GM23338 (cell line): ENCODE measurements around the gene PROSER2. TPM values are rescaled to one million over a fixed set of nuclear protein-coding genes. Genes with fewer than 3 reads are reported as not detected.
A peak's percentile ranks its signal among the peaks of the same experiment; 100 is the strongest.

Experiments used
- ATAC-seq: fragments of 200-7000 bp; cut with Tn5 transposase; 3 replicates; pipeline ENCODE4 v1.9.1; 2020
- DNase-seq: peaks from one replicate; pipeline ENCODE4 v3.0.0-alpha.2; 2015; ENCODE audit warnings: low spot score
- H2AFZ ChIP-seq: fragments of 200-600 bp; sonication (generic); 2 replicates; pipeline ENCODE4 v1.8.0; 2016; ENCODE audit warnings: antibody characterized with exemption, mild to moderate bottlenecking, moderate library complexity
- H3F3A ChIP-seq: fragments of 200-600 bp; sonication (generic); replicated peaks from 2 replicates; pipeline ENCODE4 v1.8.0; 2017; ENCODE audit warnings: antibody characterized with exemption, mixed run types, low read depth
- H3K27ac ChIP-seq: fragments of 200-600 bp; sonication (generic); 2 replicates; pipeline ENCODE4 v1.6.1; 2016; ENCODE audit warnings: low read depth
- H3K27me3 ChIP-seq: fragments of 200-600 bp; sonication (generic); 2 replicates; pipeline ENCODE4 v1.8.0; 2016; ENCODE audit warnings: mild to moderate bottlenecking, mixed run types, moderate library complexity; ENCODE audit not compliant: insufficient read depth
- H3K36me3 ChIP-seq: fragments of 200-600 bp; sonication (generic); 2 replicates; pipeline ENCODE4 v1.8.0; 2016; ENCODE audit warnings: mild to moderate bottlenecking; ENCODE audit not compliant: insufficient read depth
- H3K4me1 ChIP-seq: fragments of 200-600 bp; sonication (generic); 2 replicates; pipeline ENCODE4 v1.8.0; 2016; ENCODE audit warnings: mild to moderate bottlenecking, moderate library complexity; ENCODE audit not compliant: insufficient read depth
- H3K4me2 ChIP-seq: fragments of 200-600 bp; sonication (generic); 2 replicates; pipeline ENCODE4 v1.7.1; 2017; ENCODE audit warnings: mixed run types
- H3K4me3 ChIP-seq: fragments of 200-600 bp; sonication (generic); 2 replicates; pipeline ENCODE4 v1.6.1; 2016; ENCODE audit warnings: mixed run types
- H3K79me2 ChIP-seq: fragments of 200-600 bp; sonication (generic); replicated peaks from 2 replicates; pipeline ENCODE4 v1.8.0; 2017; ENCODE audit warnings: mild to moderate bottlenecking; ENCODE audit not compliant: insufficient read depth
- H3K9me2 ChIP-seq: fragments of 200-600 bp; sonication (generic); 2 replicates; pipeline ENCODE4 v1.8.0; 2017; ENCODE audit not compliant: insufficient read depth
- H4K20me1 ChIP-seq: fragments of 200-600 bp; sonication (generic); replicated peaks from 2 replicates; pipeline ENCODE4 v1.8.0; 2017; ENCODE audit warnings: mild to moderate bottlenecking; ENCODE audit not compliant: insufficient read depth
- H3K27ac Mint-ChIP-seq: 2 replicates; pipeline ENCODE4 v1.8.0; 2020; ENCODE audit warnings: inconsistent platforms, mild to moderate bottlenecking, moderate library complexity, mixed read lengths
- H3K27me3 Mint-ChIP-seq: 3 replicates; pipeline ENCODE4 v1.8.0; 2022; ENCODE audit warnings: low read depth, mild to moderate bottlenecking, moderate library complexity, mixed read lengths, inconsistent platforms; ENCODE audit not compliant: insufficient read depth, poor library complexity
- H3K36me3 Mint-ChIP-seq: 3 replicates; pipeline ENCODE4 v1.8.0; 2021; ENCODE audit warnings: low read depth, mild to moderate bottlenecking, inconsistent platforms, moderate library complexity, mixed read lengths
- H3K4me1 Mint-ChIP-seq: 3 replicates; pipeline ENCODE4 v1.8.0; 2020; ENCODE audit warnings: mild to moderate bottlenecking, inconsistent platforms, mixed read lengths
- H3K4me3 Mint-ChIP-seq: 3 replicates; pipeline ENCODE4 v1.8.0; 2021; ENCODE audit warnings: moderate library complexity, mild to moderate bottlenecking, inconsistent platforms, mixed read lengths
- H3K9me3 Mint-ChIP-seq: 3 replicates; pipeline ENCODE4 v1.8.0; 2020; ENCODE audit warnings: moderate library complexity, mild to moderate bottlenecking, inconsistent platforms, mixed read lengths
- CREB1 ChIP-seq: fragments of 250-450 bp; sonication (Bioruptor Pico); IDR thresholded peaks from 2 replicates; pipeline ENCODE4 v1.5.0; 2020; ENCODE audit warnings: low read depth, mild to moderate bottlenecking, moderate library complexity
- EZH2 ChIP-seq: fragments of 200-600 bp; sonication (generic); IDR thresholded peaks from one replicate; pipeline ENCODE4 v1.8.0; 2017; ENCODE audit warnings: antibody characterized with exemption, mild to moderate bottlenecking, low read depth; ENCODE audit not compliant: unreplicated experiment
- EZH2phosphoT487 ChIP-seq: fragments of 200-600 bp; sonication (generic); IDR thresholded peaks from one replicate; pipeline ENCODE4 v1.8.1; 2018; ENCODE audit warnings: antibody characterized with exemption; ENCODE audit not compliant: unreplicated experiment
- JUNB ChIP-seq: IDR thresholded peaks from one replicate; pipeline ENCODE4 v1.6.1; 2016; ENCODE audit warnings: antibody characterized with exemption; ENCODE audit not compliant: unreplicated experiment
- POLR2AphosphoS5 ChIP-seq: IDR thresholded peaks from 2 replicates; pipeline ENCODE4 v1.6.1; 2016; ENCODE audit warnings: antibody characterized with exemption, low read depth
- STAT1 ChIP-seq: IDR thresholded peaks from one replicate; pipeline ENCODE4 v1.6.1; 2016; ENCODE audit warnings: antibody characterized with exemption; ENCODE audit not compliant: unreplicated experiment
- ZNF114 ChIP-seq: fragments of 250-450 bp; sonication (Bioruptor Pico); IDR thresholded peaks from 2 replicates; pipeline ENCODE4 v1.5.0; 2020; ENCODE audit warnings: mild to moderate bottlenecking, moderate library complexity
- ZNF331 ChIP-seq: fragments of 250-450 bp; sonication (Bioruptor Pico); IDR thresholded peaks from 2 replicates; pipeline ENCODE4 v1.5.0; 2020; ENCODE audit warnings: low read depth, mild to moderate bottlenecking, moderate library complexity
- ZNF462 ChIP-seq: fragments of 250-450 bp; sonication (Bioruptor Pico); IDR thresholded peaks from 2 replicates; pipeline ENCODE4 v1.5.0; 2020; ENCODE audit warnings: mild to moderate bottlenecking, moderate library complexity
- polyA plus RNA-seq: library from polyadenylated mRNA; unstranded; fragments of >200 nt; fragmentation: Nextera tagmentation; extraction: Ambion mirVana; gene quantifications from 2 replicates; pipeline ENCODE4 v1.2.1, GENCODE V29; 2016
- total RNA-seq: library from RNA; depleted of rRNA; stranded (reverse); fragments of >200 nt; shearing (Covaris generic); gene quantifications from 2 replicates; pipeline ENCODE4 v1.2.3, GENCODE V29; 2014
- TF ChIP-seq, protein P1 (sequence below), 2 experiments: fragments of 200-600 bp in 1 of 2; sonication (generic) in 1 of 2; conservative IDR thresholded peaks; 2 replicates each; pipeline versions ENCODE4 v1.5.1 to v1.6.1; 2016 to 2017; ENCODE audit warnings: antibody characterized with exemption in 2 of 2, low read depth in 2 of 2, mild to moderate bottlenecking in 2 of 2, moderate library complexity in 1 of 2

Gene PROSER2
- total and polyA plus RNA-seq, 2 experiments from 2014 or later, result 4.2 to 10.8 TPM

- Mint-ChIP-seq H3K27ac (no peak overlapping the region), H3K9me3 (no peaks in the 10 kb centered on the region), H3K27me3 (peaks cover 2% of the 10 kb centered on the region), H3K36me3 (peaks cover 17% of the 10 kb centered on the region), H3K4me3 (no peak overlapping the region), H3K4me1 (no peaks in the 10 kb centered on the region)
- H3K4me1 ChIP-seq, result no peaks in the 10 kb centered on the region
- H3K36me3 ChIP-seq, result no peaks in the 10 kb centered on the region
- no peaks in the 10 kb centered on the region for H3K27me3 ChIP-seq
- no peak overlapping the region for H2AFZ ChIP-seq
- ATAC-seq, result peak; percentile 69
- TF ChIP-seq EZH2phosphoT487 (no peak), POLR2AphosphoS5 (no peak), EZH2 (no peak), ZNF114 (CRISPR knock-in tag) (no peak), STAT1 (no peak)
- TF ChIP-seq, protein P1, sequence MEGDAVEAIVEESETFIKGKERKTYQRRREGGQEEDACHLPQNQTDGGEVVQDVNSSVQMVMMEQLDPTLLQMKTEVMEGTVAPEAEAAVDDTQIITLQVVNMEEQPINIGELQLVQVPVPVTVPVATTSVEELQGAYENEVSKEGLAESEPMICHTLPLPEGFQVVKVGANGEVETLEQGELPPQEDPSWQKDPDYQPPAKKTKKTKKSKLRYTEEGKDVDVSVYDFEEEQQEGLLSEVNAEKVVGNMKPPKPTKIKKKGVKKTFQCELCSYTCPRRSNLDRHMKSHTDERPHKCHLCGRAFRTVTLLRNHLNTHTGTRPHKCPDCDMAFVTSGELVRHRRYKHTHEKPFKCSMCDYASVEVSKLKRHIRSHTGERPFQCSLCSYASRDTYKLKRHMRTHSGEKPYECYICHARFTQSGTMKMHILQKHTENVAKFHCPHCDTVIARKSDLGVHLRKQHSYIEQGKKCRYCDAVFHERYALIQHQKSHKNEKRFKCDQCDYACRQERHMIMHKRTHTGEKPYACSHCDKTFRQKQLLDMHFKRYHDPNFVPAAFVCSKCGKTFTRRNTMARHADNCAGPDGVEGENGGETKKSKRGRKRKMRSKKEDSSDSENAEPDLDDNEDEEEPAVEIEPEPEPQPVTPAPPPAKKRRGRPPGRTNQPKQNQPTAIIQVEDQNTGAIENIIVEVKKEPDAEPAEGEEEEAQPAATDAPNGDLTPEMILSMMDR (conservative IDR thresholded peaks at IDR 0.05; ENCODE audit: low read depth in 2 of 2), result peak; percentile 71 to 80
- H3K79me2 ChIP-seq, result no peaks in the 10 kb centered on the region
- H3K9me2 ChIP-seq, result no peaks in the 10 kb centered on the region
- no peak overlapping the region for H3K4me3 ChIP-seq
- peak; percentile 63 for DNase-seq
- no peaks in the 10 kb centered on the region for H4K20me1 ChIP-seq
- no peak overlapping the region for H3K27ac ChIP-seq
- no peak overlapping the region for H3K4me2 ChIP-seq
- no peaks in the 10 kb centered on the region for H3F3A ChIP-seq
Measured at GRCh38 chr10:11853468-11853867, 30.3 kb downstream of the PROSER2 start.

DNA sequence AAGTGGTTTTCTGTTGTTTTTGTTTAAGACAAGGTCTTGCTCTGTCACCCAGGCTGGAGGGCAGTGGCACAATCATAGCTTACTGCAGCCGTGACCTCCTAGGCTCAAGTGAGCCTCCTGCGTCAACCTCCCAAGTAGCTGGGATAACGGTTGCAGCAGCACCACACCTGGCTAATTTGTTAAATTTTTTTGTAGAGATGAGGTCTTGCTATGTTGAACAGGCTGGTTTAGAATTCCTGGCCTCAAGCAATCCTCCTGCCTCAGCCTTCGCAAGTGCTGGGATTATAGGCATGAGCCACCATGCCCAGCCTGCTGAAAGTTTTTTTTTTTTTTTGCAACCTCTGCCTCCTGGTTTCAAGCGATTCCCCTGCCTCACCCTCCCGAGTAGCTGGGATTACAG is 31.1 kb downstream of the PROSER2 start:
- Histone ChIP-seq H3K4me3 (no peak overlapping the region), H3K27ac (no peak overlapping the region), H3K9me2 (no peaks in the 10 kb centered on the region), H2AFZ (no peak overlapping the region), H3K36me3 (no peaks in the 10 kb centered on the region), H3K4me1 (no peaks in the 10 kb centered on the region), H3K27me3 (no peaks in the 10 kb centered on the region), H4K20me1 (no peaks in the 10 kb centered on the region), H3K79me2 (no peaks in the 10 kb centered on the region), H3F3A (no peaks in the 10 kb centered on the region), H3K4me2 (no peak overlapping the region)
- no peaks in the 10 kb centered on the region for H3K4me1 Mint-ChIP-seq
- DNase-seq (no peak), ATAC-seq (no peak)
- H3K4me3 Mint-ChIP-seq, result no peak overlapping the region
- H3K9me3 Mint-ChIP-seq, result no peaks in the 10 kb centered on the region
- no peak overlapping the region; the same call in 1 of the 2 replicates for H3K27ac Mint-ChIP-seq
- TF ChIP-seq EZH2phosphoT487 (no peak), JUNB (no peak), EZH2 (no peak), CREB1 (CRISPR knock-in tag) (no peak)
- peaks cover 17% of the 10 kb centered on the region for H3K36me3 Mint-ChIP-seq
- H3K27me3 Mint-ChIP-seq, result no peaks in the 10 kb centered on the region

- H3K4me2 ChIP-seq, result no peak overlapping the region
- H3K4me3 ChIP-seq, result no peak overlapping the region
- no peaks in the 10 kb centered on the region for H3K36me3 ChIP-seq
- no peaks in the 10 kb centered on the region for H3K79me2 ChIP-seq
- H2AFZ ChIP-seq, result no peak overlapping the region
- H3K9me3 Mint-ChIP-seq, result no peaks in the 10 kb centered on the region
- no peak overlapping the region for H3K27ac Mint-ChIP-seq
- no peaks in the 10 kb centered on the region for H3K27me3 Mint-ChIP-seq
- no peak overlapping the region for H3K27ac ChIP-seq
- no peak overlapping the region for H3K4me3 Mint-ChIP-seq
- no peaks in the 10 kb centered on the region for H3K9me2 ChIP-seq
- H3K4me1 Mint-ChIP-seq, result no peaks in the 10 kb centered on the region
- no peaks in the 10 kb centered on the region for H3K27me3 ChIP-seq
- no peaks in the 10 kb centered on the region for H4K20me1 ChIP-seq
- H3K4me1 ChIP-seq, result no peaks in the 10 kb centered on the region
- no peaks in the 10 kb centered on the region for H3F3A ChIP-seq
- ATAC-seq (no peak), DNase-seq (no peak)
- H3K36me3 Mint-ChIP-seq, result peaks cover 17% of the 10 kb centered on the region
- TF ChIP-seq POLR2AphosphoS5 (no peak), ZNF331 (CRISPR knock-in tag) (no peak), JUNB (no peak), EZH2phosphoT487 (no peak), CREB1 (CRISPR knock-in tag) (no peak), ZNF462 (CRISPR knock-in tag) (no peak)
Measured at GRCh38 chr10:11856089-11856488, 32.9 kb downstream of the PROSER2 start.
